GM12878 (cell line): Measurements from ENCODE around the gene USP15. TPM values are rescaled to one million over a fixed set of nuclear protein-coding genes. Genes with fewer than 3 reads are reported as not detected.

Experiments used
- ATAC-seq: fragments of 200-7000 bp; cut with Tn5 transposase; 3 replicates; pipeline ENCODE4 v1.9.1; 2020; ENCODE audit warnings: mild to moderate bottlenecking, moderate library complexity
- BruUV-seq: library from RNA; stranded (reverse); fragments of 400-500 nt; replicated peaks from 2 replicates; lab custom pipeline; 2021; lab: Mats Ljungman, UMichigan
- CTCF ChIA-PET: fragments of 300-600 bp; sonication (Branson Sonifier 250); formaldehyde crosslinking; extraction: SDS; loops from one replicate; lab custom pipeline; 2021; ENCODE audit warnings: inconsistent platforms; lab: Yijun Ruan, JAX
- POLR2A ChIA-PET: fragments of 350-600 bp; formaldehyde crosslinking; extraction: SDS; loops from one replicate; lab custom pipeline; 2021; ENCODE audit warnings: inconsistent platforms; lab: Charles Lee
- RAD21 ChIA-PET: fragments of 300-600 bp; sonication (Branson Sonifier 250); formaldehyde crosslinking; loops from one replicate; lab custom pipeline; 2023; ENCODE audit warnings: antibody characterized with exemption; ENCODE audit not compliant: unreplicated experiment; lab: Charles Lee
- SMC1A ChIA-PET: fragments of 300-600 bp; sonication (Branson Sonifier 250); formaldehyde crosslinking; loops from one replicate; lab custom pipeline; 2023; ENCODE audit not compliant: unreplicated experiment, uncharacterized antibody; lab: Charles Lee
- DNase-seq: peaks from one replicate; pipeline ENCODE4 v3.0.0-alpha.2; 2011; ENCODE audit warnings: low read depth, low spot score
- FAIRE-seq: peaks from 3 replicates; lab custom pipeline; 2011; peaks lifted over from hg19 to GRCh38; lab: Jason Lieb, UNC
- H2AFZ ChIP-seq: 2 replicates; pipeline ENCODE4 v1.6.0; 2011; ENCODE audit warnings: low read depth, low read length, control low read depth; ENCODE audit not compliant: control insufficient read depth
- H3K27ac ChIP-seq: 2 replicates; pipeline ENCODE4 v1.5.1; 2011; ENCODE audit warnings: control low read depth; ENCODE audit not compliant: control insufficient read depth, insufficient read depth
- H3K27me3 ChIP-seq, 2 experiments: replicated peaks in 1 of 2; 2 replicates each; pipeline versions ENCODE4 v1.6.0 to v1.6.1; 2011; ENCODE audit warnings: low read length in 1 of 2; ENCODE audit not compliant: control insufficient read depth in 2 of 2, insufficient read depth in 2 of 2
- H3K36me3 ChIP-seq, 2 experiments: 2 replicates each; pipeline ENCODE4 v1.5.1; 2011; ENCODE audit warnings: low read length in 1 of 2; ENCODE audit not compliant: control insufficient read depth in 2 of 2, insufficient read depth in 2 of 2
- H3K4me1 ChIP-seq: 2 replicates; pipeline ENCODE4 v1.6.1; 2011; ENCODE audit warnings: mild to moderate bottlenecking, low read length, moderate library complexity, mixed read lengths; ENCODE audit not compliant: control insufficient read depth, insufficient read depth
- H3K4me2 ChIP-seq: 2 replicates; pipeline ENCODE4 v1.6.0; 2011; ENCODE audit warnings: control low read depth; ENCODE audit not compliant: control insufficient read depth, insufficient read depth
- H3K4me3 ChIP-seq: fragments of 200-600 bp; sonication (generic); 2 replicates; pipeline ENCODE4 v1.5.1; 2016
- H3K79me2 ChIP-seq: 2 replicates; pipeline ENCODE4 v1.6.0; 2011; ENCODE audit warnings: low read length; ENCODE audit not compliant: control insufficient read depth, insufficient read depth
- H3K9ac ChIP-seq: 2 replicates; pipeline ENCODE4 v1.8.0; 2011; ENCODE audit warnings: low read length, control low read depth, mixed read lengths; ENCODE audit not compliant: control insufficient read depth, insufficient read depth
- H3K9me3 ChIP-seq: replicated peaks from 3 replicates; pipeline ENCODE4 v1.5.1; 2011; ENCODE audit warnings: mild to moderate bottlenecking, low read length; ENCODE audit not compliant: control insufficient read depth, insufficient read depth
- H4K20me1 ChIP-seq: 2 replicates; pipeline ENCODE4 v1.6.0; 2011; ENCODE audit not compliant: control insufficient read depth, insufficient read depth
- CEBPB ChIP-seq, 2 experiments: fragments of 150-350 bp in 1 of 2; IDR thresholded peaks; 2 replicates each; pipeline ENCODE4 v1.6.1; 2012 to 2014; ENCODE audit warnings: low read depth in 2 of 2, low read length in 2 of 2, borderline replicate concordance in 1 of 2, inconsistent platforms in 1 of 2
- EGR1 ChIP-seq, 2 experiments: IDR thresholded peaks; 1 replicate in 1 of 2; 2 replicates in 1 of 2; pipeline ENCODE4 v1.6.1; 2011 to 2012; ENCODE audit warnings: low read depth in 2 of 2, low read length in 2 of 2, borderline replicate concordance in 1 of 2, mild to moderate bottlenecking in 1 of 2, moderate library complexity in 1 of 2
- ESRRA ChIP-seq: IDR thresholded peaks from 2 replicates; pipeline ENCODE4 v1.6.1; 2012; ENCODE audit warnings: mild to moderate bottlenecking, low read length, improper control_type of control experiment
- KDM1A ChIP-seq: fragments of 200-600 bp; sonication (generic); IDR thresholded peaks from 2 replicates; pipeline ENCODE4 v1.6.1; 2016; ENCODE audit warnings: borderline replicate concordance
- KLF5 ChIP-seq: fragments of 450-650 bp; IDR thresholded peaks from 2 replicates; pipeline ENCODE4 v1.6.1; 2014; ENCODE audit warnings: mild to moderate bottlenecking; ENCODE audit not compliant: partially characterized antibody
- MEF2B ChIP-seq: fragments of 450-650 bp; IDR thresholded peaks from 2 replicates; pipeline ENCODE4 v1.6.1; 2018; ENCODE audit warnings: mild to moderate bottlenecking, moderate library complexity; ENCODE audit not compliant: partially characterized antibody, poor library complexity, severe bottlenecking
- MYC ChIP-seq: IDR thresholded peaks from 2 replicates; pipeline ENCODE4 v1.6.1; 2011; ENCODE audit warnings: mild to moderate bottlenecking, low read length, moderate library complexity, inconsistent platforms; ENCODE audit not compliant: insufficient read depth, insufficient replicate concordance, insufficient read length, severe bottlenecking
- NFXL1 ChIP-seq: fragments of 450-650 bp; IDR thresholded peaks from 2 replicates; pipeline ENCODE4 v1.6.1; 2017; ENCODE audit warnings: antibody characterized with exemption, mild to moderate bottlenecking, borderline replicate concordance
- NRF1 ChIP-seq: conservative IDR thresholded peaks from 2 replicates; pipeline ENCODE4 v1.6.1; 2011; ENCODE audit warnings: mild to moderate bottlenecking, low read depth, low read length, improper control_type of control experiment
- RAD21 ChIP-seq: IDR thresholded peaks from 2 replicates; pipeline ENCODE4 v1.6.1; 2011; ENCODE audit warnings: mild to moderate bottlenecking, low read depth, low read length, moderate library complexity; ENCODE audit not compliant: insufficient read depth
- SPI1 ChIP-seq: IDR thresholded peaks from 2 replicates; pipeline ENCODE4 v1.6.1; 2011; ENCODE audit warnings: low read depth, mild to moderate bottlenecking, low read length, moderate library complexity, borderline replicate concordance; ENCODE audit not compliant: insufficient read depth
- WGBS: methylation state at CpG from one replicate; pipeline ENCODE4 v1.1.6; 2016; ENCODE audit warnings: low lambda C conversion rate; ENCODE audit not compliant: insufficient replicate concordance, insufficient coverage; ENCODE audit errors: missing lambda C conversion rate; 5-methylcytosine and 5-hydroxymethylcytosine counted together
- in situ Hi-C: fragments of 300-500 bp; cut with MboI; formaldehyde crosslinking; loops from 9 replicates; pipeline ENCODE4 v1.14.3; 2018; ENCODE audit warnings: mixed read lengths
- intact Hi-C: fragments of 100-400 bp; cut with micrococcal nuclease; formaldehyde crosslinking; loops from one replicate; pipeline ENCODE4 v1.14.2; 2022; ENCODE audit not compliant: unreplicated experiment
- polyA plus RNA-seq, 11 experiments: library from polyadenylated mRNA; depleted of rRNA in 4 of 11; unstranded in 6 of 11; stranded (reverse) in 5 of 11; fragments of >200 nt; fragmentation: Nextera tagmentation in 4 of 11; fragmentation: Illumina TruSeq in 1 of 11; extraction: Ambion mirVana in 4 of 11; extraction: Trizol in 1 of 11; gene quantifications; 1 replicate in 1 of 11; 2 replicates in 10 of 11; pipeline versions ENCODE4 v1.2.1 to v1.2.3, GENCODE V29; 2011 to 2016; ENCODE audit warnings: inconsistent platforms in 2 of 11, missing spikeins in 2 of 11, low read depth in 1 of 11
- total RNA-seq, 4 experiments: library from RNA; depleted of rRNA in 3 of 4; stranded (reverse); fragments of >200 nt in 3 of 4; fragmentation: Illumina TruSeq in 1 of 4; extraction: Trizol in 1 of 4; gene quantifications; 2 replicates each; pipeline versions ENCODE4 v1.2.1 to v1.2.3, GENCODE V29; 2013 to 2021
- TF ChIP-seq, protein P1 (sequence below): fragments of 450-650 bp; IDR thresholded peaks from 2 replicates; pipeline ENCODE4 v1.6.1; 2017; ENCODE audit warnings: mild to moderate bottlenecking, moderate library complexity
- TF ChIP-seq, protein P2 (sequence below): IDR thresholded peaks from 2 replicates; pipeline ENCODE4 v1.6.1; 2011; ENCODE audit warnings: borderline replicate concordance, low read depth, mild to moderate bottlenecking, moderate library complexity, mixed read lengths, low read length; ENCODE audit not compliant: insufficient read depth; ENCODE audit errors: extremely low read length
- TF ChIP-seq, protein P3 (sequence below): IDR thresholded peaks from 2 replicates; pipeline ENCODE4 v1.6.1; 2012; ENCODE audit warnings: low read depth, low read length, improper control_type of control experiment
- TF ChIP-seq, protein P4 (sequence below), 3 experiments: IDR thresholded peaks in 2 of 3; conservative IDR thresholded peaks in 1 of 3; 2 replicates each; pipeline ENCODE4 v1.5.1; 2011; ENCODE audit warnings: low read depth in 3 of 3, low read length in 3 of 3, mild to moderate bottlenecking in 3 of 3, control low read depth in 2 of 3, moderate library complexity in 2 of 3, inconsistent platforms in 1 of 3, mixed read lengths in 1 of 3; ENCODE audit not compliant: control insufficient read depth in 2 of 3, insufficient read depth in 1 of 3; ENCODE audit errors: extremely low read depth in 1 of 3

Gene USP15
- total and polyA plus RNA-seq, 10 of the 15 experiments (the other 5 are each of a cell fraction or from before 2014, with no cell fraction given): 57.6 to 101 (median 90.2) TPM

DNA sequence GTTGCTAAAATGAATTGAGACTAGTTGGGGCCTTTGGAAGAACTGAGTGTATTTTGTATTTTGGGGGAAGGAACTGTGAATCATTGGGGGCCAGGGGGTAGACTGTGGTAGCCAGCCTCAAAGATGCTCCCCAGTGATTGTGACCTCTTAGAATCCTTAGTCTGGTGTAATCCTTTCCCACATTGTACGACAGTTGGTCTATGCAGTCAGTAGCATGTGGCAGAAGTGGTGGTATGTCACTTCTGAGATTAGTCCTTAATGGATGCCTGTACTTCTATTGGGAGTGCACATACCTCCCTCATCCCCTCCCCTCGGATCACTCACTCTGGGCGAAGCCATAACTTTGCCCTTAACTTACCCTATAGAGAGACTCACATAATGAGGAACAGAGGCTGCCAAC, 48.0 kb downstream of the USP15 start:
- SMC1A ChIA-PET: interaction anchor here (0.7 to 1.0 kb wide), 2 partner anchors 23 to 57 kb away, joined by 3 read pairs; no protein-coding TSS in a partner anchor
- Histone ChIP-seq H3K4me2 (no peak overlapping the region), H3K36me3 (peaks cover 6 to 27% of the 10 kb centered on the region in 2 experiments), H3K27me3 (no peaks in the 10 kb centered on the region), H3K4me3 (no peak overlapping the region), H2AFZ (no peak overlapping the region), H3K79me2 (peaks cover 22% of the 10 kb centered on the region), H4K20me1 (no peaks in the 10 kb centered on the region), H3K4me1 (no peaks in the 10 kb centered on the region), H3K27ac (no peak overlapping the region), H3K9ac (no peak overlapping the region), H3K9me3 (peaks cover 14% of the 10 kb centered on the region)
- TF ChIP-seq MEF2B (no peak), RAD21 (no peak), NRF1 (no peak), KDM1A (no peak), EGR1 (IDR thresholded peaks at IDR 0.05; ENCODE audit: borderline replicate concordance in 1 of 2, low read depth in 2 of 2, low read length in 2 of 2) (no peak), MYC (no peak), CEBPB (IDR thresholded peaks at IDR 0.05; ENCODE audit: borderline replicate concordance in 1 of 2, low read depth in 2 of 2, low read length in 2 of 2) (no peak), KLF5 (no peak), NFXL1 (no peak), ESRRA (no peak), SPI1 (no peak)
- TF ChIP-seq, protein P1, sequence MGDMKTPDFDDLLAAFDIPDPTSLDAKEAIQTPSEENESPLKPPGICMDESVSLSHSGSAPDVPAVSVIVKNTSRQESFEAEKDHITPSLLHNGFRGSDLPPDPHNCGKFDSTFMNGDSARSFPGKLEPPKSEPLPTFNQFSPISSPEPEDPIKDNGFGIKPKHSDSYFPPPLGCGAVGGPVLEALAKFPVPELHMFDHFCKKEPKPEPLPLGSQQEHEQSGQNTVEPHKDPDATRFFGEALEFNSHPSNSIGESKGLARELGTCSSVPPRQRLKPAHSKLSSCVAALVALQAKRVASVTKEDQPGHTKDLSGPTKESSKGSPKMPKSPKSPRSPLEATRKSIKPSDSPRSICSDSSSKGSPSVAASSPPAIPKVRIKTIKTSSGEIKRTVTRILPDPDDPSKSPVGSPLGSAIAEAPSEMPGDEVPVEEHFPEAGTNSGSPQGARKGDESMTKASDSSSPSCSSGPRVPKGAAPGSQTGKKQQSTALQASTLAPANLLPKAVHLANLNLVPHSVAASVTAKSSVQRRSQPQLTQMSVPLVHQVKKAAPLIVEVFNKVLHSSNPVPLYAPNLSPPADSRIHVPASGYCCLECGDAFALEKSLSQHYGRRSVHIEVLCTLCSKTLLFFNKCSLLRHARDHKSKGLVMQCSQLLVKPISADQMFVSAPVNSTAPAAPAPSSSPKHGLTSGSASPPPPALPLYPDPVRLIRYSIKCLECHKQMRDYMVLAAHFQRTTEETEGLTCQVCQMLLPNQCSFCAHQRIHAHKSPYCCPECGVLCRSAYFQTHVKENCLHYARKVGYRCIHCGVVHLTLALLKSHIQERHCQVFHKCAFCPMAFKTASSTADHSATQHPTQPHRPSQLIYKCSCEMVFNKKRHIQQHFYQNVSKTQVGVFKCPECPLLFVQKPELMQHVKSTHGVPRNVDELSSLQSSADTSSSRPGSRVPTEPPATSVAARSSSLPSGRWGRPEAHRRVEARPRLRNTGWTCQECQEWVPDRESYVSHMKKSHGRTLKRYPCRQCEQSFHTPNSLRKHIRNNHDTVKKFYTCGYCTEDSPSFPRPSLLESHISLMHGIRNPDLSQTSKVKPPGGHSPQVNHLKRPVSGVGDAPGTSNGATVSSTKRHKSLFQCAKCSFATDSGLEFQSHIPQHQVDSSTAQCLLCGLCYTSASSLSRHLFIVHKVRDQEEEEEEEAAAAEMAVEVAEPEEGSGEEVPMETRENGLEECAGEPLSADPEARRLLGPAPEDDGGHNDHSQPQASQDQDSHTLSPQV: no peak
- TF ChIP-seq, protein P2, sequence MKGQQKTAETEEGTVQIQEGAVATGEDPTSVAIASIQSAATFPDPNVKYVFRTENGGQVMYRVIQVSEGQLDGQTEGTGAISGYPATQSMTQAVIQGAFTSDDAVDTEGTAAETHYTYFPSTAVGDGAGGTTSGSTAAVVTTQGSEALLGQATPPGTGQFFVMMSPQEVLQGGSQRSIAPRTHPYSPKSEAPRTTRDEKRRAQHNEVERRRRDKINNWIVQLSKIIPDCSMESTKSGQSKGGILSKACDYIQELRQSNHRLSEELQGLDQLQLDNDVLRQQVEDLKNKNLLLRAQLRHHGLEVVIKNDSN: no peak
- TF ChIP-seq, protein P3, sequence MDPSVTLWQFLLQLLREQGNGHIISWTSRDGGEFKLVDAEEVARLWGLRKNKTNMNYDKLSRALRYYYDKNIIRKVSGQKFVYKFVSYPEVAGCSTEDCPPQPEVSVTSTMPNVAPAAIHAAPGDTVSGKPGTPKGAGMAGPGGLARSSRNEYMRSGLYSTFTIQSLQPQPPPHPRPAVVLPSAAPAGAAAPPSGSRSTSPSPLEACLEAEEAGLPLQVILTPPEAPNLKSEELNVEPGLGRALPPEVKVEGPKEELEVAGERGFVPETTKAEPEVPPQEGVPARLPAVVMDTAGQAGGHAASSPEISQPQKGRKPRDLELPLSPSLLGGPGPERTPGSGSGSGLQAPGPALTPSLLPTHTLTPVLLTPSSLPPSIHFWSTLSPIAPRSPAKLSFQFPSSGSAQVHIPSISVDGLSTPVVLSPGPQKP: no peak
- TF ChIP-seq, protein P4, sequence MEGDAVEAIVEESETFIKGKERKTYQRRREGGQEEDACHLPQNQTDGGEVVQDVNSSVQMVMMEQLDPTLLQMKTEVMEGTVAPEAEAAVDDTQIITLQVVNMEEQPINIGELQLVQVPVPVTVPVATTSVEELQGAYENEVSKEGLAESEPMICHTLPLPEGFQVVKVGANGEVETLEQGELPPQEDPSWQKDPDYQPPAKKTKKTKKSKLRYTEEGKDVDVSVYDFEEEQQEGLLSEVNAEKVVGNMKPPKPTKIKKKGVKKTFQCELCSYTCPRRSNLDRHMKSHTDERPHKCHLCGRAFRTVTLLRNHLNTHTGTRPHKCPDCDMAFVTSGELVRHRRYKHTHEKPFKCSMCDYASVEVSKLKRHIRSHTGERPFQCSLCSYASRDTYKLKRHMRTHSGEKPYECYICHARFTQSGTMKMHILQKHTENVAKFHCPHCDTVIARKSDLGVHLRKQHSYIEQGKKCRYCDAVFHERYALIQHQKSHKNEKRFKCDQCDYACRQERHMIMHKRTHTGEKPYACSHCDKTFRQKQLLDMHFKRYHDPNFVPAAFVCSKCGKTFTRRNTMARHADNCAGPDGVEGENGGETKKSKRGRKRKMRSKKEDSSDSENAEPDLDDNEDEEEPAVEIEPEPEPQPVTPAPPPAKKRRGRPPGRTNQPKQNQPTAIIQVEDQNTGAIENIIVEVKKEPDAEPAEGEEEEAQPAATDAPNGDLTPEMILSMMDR (IDR thresholded peaks at IDR 0.05 in 2 of 3, conservative IDR thresholded peaks at IDR 0.05 in 1 of 3; ENCODE audit: control insufficient read depth in 2 of 3, extremely low read depth in 1 of 3, insufficient read depth in 1 of 3, low read depth in 3 of 3, low read length in 3 of 3): no peak
- BruUV-seq: no TSS peak
- RAD21 ChIA-PET: no interaction called here
- POLR2A ChIA-PET: no interaction called here
- in situ Hi-C loops (no loop called here), intact Hi-C loops (no loop called here)
- ATAC-seq (no peak), FAIRE-seq (no peak), DNase-seq (no peak)
- CTCF ChIA-PET: no interaction called here
- WGBS: 97% methylated on average over 3 of the region's 3 CpGs
